ENCODE results near the gene H3-3A.

GRCh38 chr1:226120398-226120797 lies 57.9 kb downstream of the H3-3A start:
- no peak for TF ChIP-seq CTCF (IDR thresholded peaks at IDR 0.05)
- no peak for TF ChIP-seq POLR2A (IDR thresholded peaks at IDR 0.05)
